Stimulated activated CD4-positive, alpha-beta T cell treated with anti-CD3 and anti-CD28 coated beads, Interleukin-15, amount 100 ng/mL, for 1 hour (primary cell): ENCODE measurements around the gene CCDC90B.

Source experiments
- DNase-seq, 2 donors: peaks; one replicate each; pipeline ENCODE4 v3.0.0-alpha.2; 2020; ENCODE audit warnings: low read depth in 1 of 2, low spot score in 1 of 2

Gene CCDC90B

GRCh38 chr11:83238111-83238510 lies 48.1 kb downstream of the CCDC90B start:
- no peak for DNase-seq

GRCh38 chr11:83235825-83236224 lies 50.3 kb downstream of the CCDC90B start:
- no peak for DNase-seq

DNA sequence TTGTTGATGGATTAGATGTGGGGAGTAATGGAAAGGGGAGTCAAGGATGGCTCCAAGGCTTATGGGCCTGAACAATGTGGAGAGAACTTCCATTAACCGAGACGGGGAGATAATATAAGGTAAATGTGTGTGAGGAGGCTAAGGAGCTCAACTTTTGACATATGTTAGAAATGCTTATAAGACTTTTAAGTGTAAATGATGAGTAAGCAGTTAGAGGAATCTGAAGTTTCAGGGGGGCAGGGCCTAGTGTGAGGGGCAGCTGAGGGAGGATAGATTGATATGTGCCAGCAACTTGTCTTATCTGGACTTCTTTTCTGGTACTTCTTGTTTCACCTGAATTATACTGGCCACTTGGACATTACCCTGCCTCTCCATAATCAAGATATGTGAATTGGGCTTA lies 62.7 kb downstream of the CCDC90B start:
- DNase-seq = no peak

GRCh38 chr11:83222499-83222898 lies 63.7 kb downstream of the CCDC90B start:
- DNase-seq = no peak

DNA sequence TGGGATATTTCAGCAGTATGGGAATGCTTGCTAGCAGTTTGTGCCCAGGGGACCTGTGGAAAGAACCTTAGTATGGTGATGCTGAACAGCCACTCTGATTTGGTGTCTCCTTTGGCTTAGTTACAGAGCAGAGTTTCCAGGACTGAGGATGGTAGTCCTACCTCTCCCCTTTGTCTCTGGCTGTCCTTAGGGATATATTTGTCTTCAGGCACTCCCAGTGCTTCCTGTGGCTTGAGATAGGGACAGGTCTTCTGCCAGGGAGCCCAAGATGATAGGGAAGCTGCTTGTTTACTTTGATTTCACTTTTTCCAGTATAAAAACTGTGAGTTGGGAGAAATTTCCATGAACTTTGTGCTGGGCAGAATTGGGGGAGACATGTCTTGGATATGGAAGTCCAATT lies 64.5 kb downstream of the CCDC90B start:
- no peak for DNase-seq

DNA sequence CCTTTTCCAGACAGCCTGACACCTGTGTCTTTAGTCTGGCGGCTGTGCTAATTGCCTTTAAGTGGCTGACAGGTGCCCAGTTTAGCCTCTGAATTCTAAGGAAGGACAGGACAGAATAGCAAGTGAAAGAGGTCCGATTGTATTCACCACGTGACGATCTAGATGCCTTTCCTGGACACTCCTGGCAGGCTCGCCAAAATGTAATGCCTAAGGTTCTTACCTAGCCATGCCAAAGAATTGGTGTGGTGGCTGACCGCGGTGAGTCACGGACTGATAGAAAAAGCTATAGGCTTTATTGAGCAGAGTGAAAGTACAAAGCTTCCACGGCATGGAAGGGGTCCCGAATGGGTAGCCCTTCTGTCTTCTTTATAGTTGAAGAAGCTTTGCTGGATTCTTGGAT lies 65.9 kb downstream of the CCDC90B start:
- DNase-seq = no peak

DNA sequence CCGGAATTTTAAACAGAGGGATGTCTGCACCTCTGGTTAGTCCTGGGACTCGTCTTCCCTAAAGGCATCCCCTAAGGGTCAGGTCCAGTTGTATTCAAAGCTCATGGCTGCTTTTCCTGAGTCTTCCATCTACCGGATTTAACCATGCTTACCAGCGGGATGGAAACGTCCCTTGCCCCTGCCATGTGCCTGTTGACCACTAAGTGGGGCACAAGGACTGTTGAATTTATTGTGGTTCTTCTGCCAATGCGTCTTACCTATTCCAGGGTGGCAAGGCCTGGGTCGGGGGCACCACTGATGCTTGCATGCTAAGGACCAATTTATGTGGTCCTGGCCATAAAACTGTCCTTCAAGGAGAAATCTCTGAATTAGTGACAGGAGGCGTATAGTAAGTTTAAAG lies 67.1 kb downstream of the CCDC90B start:
- no peak for DNase-seq
